Common myeloid progenitor, CD34-positive (primary cell): Measurements from ENCODE around the gene ARHGEF28.

Experiments used
- CTCF ChIA-PET: fragments of 350-600 bp; sonication (Branson Sonifier 250); formaldehyde crosslinking; loops from one replicate; lab custom pipeline; 2021; ENCODE audit warnings: antibody characterized with exemption; lab: Charles Lee
- POLR2A ChIA-PET: fragments of 350-600 bp; sonication (Branson Sonifier 250); formaldehyde crosslinking; loops from one replicate; lab custom pipeline; 2021; ENCODE audit warnings: antibody characterized with exemption; lab: Charles Lee
- DNase-seq, 3 donors: peaks; one replicate each; pipeline versions ENCODE4 v3.0.0 to v3.0.0-alpha.2; 2013
- H3K27ac ChIP-seq, 2 experiments: 1 replicate in 1 of 2; 2 replicates in 1 of 2; pipeline ENCODE4 v1.7.0; 2013; ENCODE audit warnings: inconsistent platforms in 2 of 2, low read length in 2 of 2, mild to moderate bottlenecking in 2 of 2, low read depth in 1 of 2, moderate library complexity in 1 of 2; ENCODE audit not compliant: severe bottlenecking in 2 of 2, insufficient read depth in 1 of 2, poor library complexity in 1 of 2
- H3K27me3 ChIP-seq, 5 experiments: replicated peaks in 2 of 5; 1 replicate in 3 of 5; 2 replicates in 2 of 5; pipeline versions ENCODE4 v1.6.1 to v1.7.0; 2013; ENCODE audit warnings: low read length in 4 of 5, mild to moderate bottlenecking in 2 of 5, moderate library complexity in 2 of 5, inconsistent platforms in 1 of 5; ENCODE audit not compliant: insufficient read depth in 5 of 5, control insufficient read depth in 4 of 5
- H3K36me3 ChIP-seq, 4 experiments: 1 replicate in 2 of 4; 2 replicates in 2 of 4; pipeline versions ENCODE4 v1.6.1 to v1.7.0; 2013; ENCODE audit warnings: low read length in 3 of 4, control low read depth in 1 of 4, mild to moderate bottlenecking in 1 of 4; ENCODE audit not compliant: control insufficient read depth in 4 of 4, insufficient read depth in 4 of 4
- H3K4me1 ChIP-seq, 4 experiments: 1 replicate in 3 of 4; 2 replicates in 1 of 4; pipeline versions ENCODE4 v1.6.1 to v1.7.1; 2013; ENCODE audit warnings: low read length in 3 of 4, mild to moderate bottlenecking in 3 of 4, control low read depth in 1 of 4, inconsistent platforms in 1 of 4, moderate library complexity in 1 of 4; ENCODE audit not compliant: control insufficient read depth in 4 of 4, insufficient read depth in 4 of 4; ENCODE audit errors: control extremely low read depth in 1 of 4
- H3K4me3 ChIP-seq, 7 experiments: 1 replicate in 4 of 7; 2 replicates in 3 of 7; pipeline versions ENCODE4 v1.5.1 to v1.7.0; 2013; ENCODE audit warnings: mild to moderate bottlenecking in 7 of 7, low read length in 6 of 7, moderate library complexity in 6 of 7, inconsistent platforms in 2 of 7, low read depth in 2 of 7, control low read depth in 1 of 7; ENCODE audit not compliant: insufficient read depth in 4 of 7, control insufficient read depth in 1 of 7; ENCODE audit errors: extremely low read depth in 1 of 7
- H3K9me3 ChIP-seq, 5 experiments: 1 replicate in 4 of 5; 2 replicates in 1 of 5; pipeline versions ENCODE4 v1.6.1 to v1.7.1; 2013; ENCODE audit warnings: low read length in 4 of 5, mild to moderate bottlenecking in 2 of 5, inconsistent platforms in 1 of 5, low read depth in 1 of 5, moderate library complexity in 1 of 5; ENCODE audit not compliant: control insufficient read depth in 4 of 5, insufficient read depth in 2 of 5; ENCODE audit errors: control extremely low read depth in 1 of 5
- WGBS: methylation state at CpG from one replicate; pipeline ENCODE4 v1.1.5; 2013; ENCODE audit not compliant: insufficient coverage; 5-methylcytosine and 5-hydroxymethylcytosine counted together

ARHGEF28 gene

GRCh38 chr5:73822278-73822988 lies 196.4 kb downstream of the ARHGEF28 start:
- Histone ChIP-seq H3K4me3 (no peak overlapping the region), H3K27ac (no peak overlapping the region), H3K36me3 (no peaks in the 10 kb centered on the region), H3K9me3 (no peaks in the 10 kb centered on the region), H3K4me1 (no peaks in the 10 kb centered on the region), H3K27me3 (peaks cover 0 to 3% (median 0%) of the 10 kb centered on the region in 5 experiments)
- CTCF ChIA-PET = interaction anchor here (1.6 kb wide), 1 partner anchor 231 kb away, joined by 4 read pairs; no protein-coding TSS in a partner anchor
- 100% methylated on average over 2 of the region's 2 CpGs for WGBS
- DNase-seq = no peak
- POLR2A ChIA-PET = no interaction called here

GRCh38 chr5:73822989-73823339 lies 197.0 kb downstream of the ARHGEF28 start:
- Histone ChIP-seq H3K4me1 (no peaks in the 10 kb centered on the region), H3K9me3 (no peaks in the 10 kb centered on the region), H3K4me3 (no peak overlapping the region), H3K36me3 (no peaks in the 10 kb centered on the region), H3K27ac (no peak overlapping the region), H3K27me3 (peaks cover 0 to 3% (median 0%) of the 10 kb centered on the region in 5 experiments)
- ChIA-PET CTCF (interaction anchor here (1.6 kb wide), 1 partner anchor 232 kb away, joined by 4 read pairs; no protein-coding TSS in a partner anchor), POLR2A (no interaction called here)
- WGBS = no CpG with 5 or more reads among the region's 4 CpGs
- no peak for DNase-seq

DNA sequence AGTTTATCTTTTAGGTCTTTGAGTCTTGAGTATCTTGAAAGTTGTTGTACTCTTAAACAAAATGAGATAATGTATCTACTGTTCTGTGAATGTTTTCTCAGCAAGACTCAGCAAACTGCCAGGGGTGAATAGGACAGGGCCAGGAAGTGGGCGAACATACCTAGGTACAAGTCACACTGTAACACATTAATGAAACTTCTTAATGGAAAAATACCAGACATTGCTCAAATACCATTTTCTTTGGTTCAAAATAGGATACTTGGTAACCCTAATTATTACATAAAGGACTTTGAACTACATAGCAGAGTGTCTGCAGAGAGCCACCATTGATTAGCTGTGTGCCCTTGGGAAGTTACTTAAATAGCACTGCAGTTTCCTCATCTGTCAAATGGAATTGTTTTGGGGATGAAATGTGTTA lies 197.5 kb downstream of the ARHGEF28 start:
- no peak for DNase-seq

GRCh38 chr5:73825199-73825598 lies 199.2 kb downstream of the ARHGEF28 start:
- POLR2A ChIA-PET = no interaction called here
- Histone ChIP-seq H3K4me1 (no peaks in the 10 kb centered on the region), H3K4me3 (no peak overlapping the region), H3K27ac (no peak overlapping the region), H3K36me3 (no peaks in the 10 kb centered on the region), H3K27me3 (peaks cover 0 to 3% (median 0%) of the 10 kb centered on the region in 5 experiments), H3K9me3 (no peaks in the 10 kb centered on the region)
- WGBS = 97% methylated on average over 7 of the region's 7 CpGs
- CTCF ChIA-PET = no interaction called here
- DNase-seq = no peak

More for the DNA sequence above, 197.5 kb downstream of the ARHGEF28 start:
- ChIA-PET CTCF (interaction anchor here (1.6 kb wide), 1 partner anchor 232 kb away, joined by 4 read pairs; no protein-coding TSS in a partner anchor), POLR2A (no interaction called here)
- no peaks in the 10 kb centered on the region for H3K4me1 ChIP-seq
- WGBS = no CpG with 5 or more reads among the region's 1 CpG
- H3K9me3 ChIP-seq = no peaks in the 10 kb centered on the region
- H3K4me3 ChIP-seq = no peak overlapping the region
- H3K27ac ChIP-seq = no peak overlapping the region
- peaks cover 0 to 3% (median 0%) of the 10 kb centered on the region in 5 experiments for H3K27me3 ChIP-seq
- no peaks in the 10 kb centered on the region for H3K36me3 ChIP-seq

DNA sequence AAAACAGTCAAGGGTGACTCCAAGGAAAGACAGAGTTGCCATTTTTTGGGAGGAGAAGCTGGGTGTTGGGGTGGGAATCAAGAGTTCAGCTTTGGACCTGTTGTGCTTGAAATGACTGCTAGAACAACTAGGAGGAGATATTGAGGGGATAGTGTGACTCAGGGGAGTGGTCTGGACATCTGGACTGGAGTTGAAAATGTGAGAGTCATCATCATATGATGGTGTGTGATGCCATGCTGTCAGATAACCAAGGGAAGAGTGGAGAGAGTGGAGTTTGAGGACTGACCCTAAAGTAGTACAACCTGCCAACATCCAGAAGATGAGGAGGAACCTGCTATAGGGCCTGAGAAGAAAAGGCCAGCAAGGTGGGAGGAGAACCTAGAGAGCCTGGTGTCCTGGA lies 199.7 kb downstream of the ARHGEF28 start:
- H3K4me3 ChIP-seq = no peak overlapping the region
- H3K36me3 ChIP-seq = no peaks in the 10 kb centered on the region
- no peaks in the 10 kb centered on the region for H3K9me3 ChIP-seq
- H3K27ac ChIP-seq = no peak overlapping the region
- POLR2A ChIA-PET = no interaction called here
- CTCF ChIA-PET = no interaction called here
- H3K4me1 ChIP-seq = no peaks in the 10 kb centered on the region
- DNase-seq = no peak
- peaks cover 0 to 3% (median 0%) of the 10 kb centered on the region in 5 experiments for H3K27me3 ChIP-seq

GRCh38 chr5:73826301-73827105 lies 200.5 kb downstream of the ARHGEF28 start:
- ChIA-PET CTCF (no interaction called here), POLR2A (no interaction called here)
- WGBS = 92% methylated on average over 4 of the region's 7 CpGs
- no peaks in the 10 kb centered on the region for H3K9me3 ChIP-seq
- no peaks in the 10 kb centered on the region for H3K36me3 ChIP-seq
- H3K4me3 ChIP-seq = no peak overlapping the region
- H3K27me3 ChIP-seq = peaks cover 0 to 3% (median 0%) of the 10 kb centered on the region in 5 experiments
- no peaks in the 10 kb centered on the region for H3K4me1 ChIP-seq
- no peak overlapping the region for H3K27ac ChIP-seq
- DNase-seq = no peak

GRCh38 chr5:73827106-73827450 lies 201.1 kb downstream of the ARHGEF28 start:
- no peak overlapping the region for H3K4me3 ChIP-seq
- peaks cover 0 to 3% (median 0%) of the 10 kb centered on the region in 5 experiments for H3K27me3 ChIP-seq
- ChIA-PET POLR2A (no interaction called here), CTCF (no interaction called here)
- no CpG with 5 or more reads among the region's 1 CpG for WGBS
- no peaks in the 10 kb centered on the region for H3K9me3 ChIP-seq
- H3K4me1 ChIP-seq = no peaks in the 10 kb centered on the region
- H3K27ac ChIP-seq = no peak overlapping the region
- no peaks in the 10 kb centered on the region for H3K36me3 ChIP-seq
- no peak for DNase-seq
